Activated CD4-positive, alpha-beta T cell treated with anti-CD3 and anti-CD28 coated beads, Interleukin-10, Interleukin-2, amounts not matched to agents 100 ng/mL and 50 ng/mL, durations not matched to agents 16 hours and 8 hours (primary cell): Measurements from ENCODE around the gene SETDB2.

ENCODE experiments used
- DNase-seq: peaks from one replicate; pipeline ENCODE4 v3.0.0-alpha.2; 2020

SETDB2 gene

GRCh38 chr13:49476529-49476928, 32.5 kb downstream of the SETDB2 start:
- no peak for DNase-seq

GRCh38 chr13:49481788-49482187, 37.7 kb downstream of the SETDB2 start:
- no peak for DNase-seq

- DNase-seq: no peak
Observed at GRCh38 chr13:49488563-49488962, 44.5 kb downstream of the SETDB2 start.

GRCh38 chr13:49494645-49495044, 50.6 kb downstream of the SETDB2 start:
- DNase-seq: no peak

GRCh38 chr13:49495783-49496762, 52.0 kb downstream of the SETDB2 start, which contains the start of gene PHF11:
TSS of gene PHF11 (plus strand) at chr13:49495953. CDS start at chr13:49496002, 49 bp downstream.
- peak; percentile 95 for DNase-seq

GRCh38 chr13:49496837-49497236, 52.8 kb downstream of the SETDB2 start:
- DNase-seq: peak; percentile 71

GRCh38 chr13:49497272-49497671, 53.2 kb downstream of the SETDB2 start:
- no peak for DNase-seq

GRCh38 chr13:49498206-49498605, 54.1 kb downstream of the SETDB2 start:
- DNase-seq: peak; percentile 34

- peak; percentile 51 for DNase-seq
Observed at GRCh38 chr13:49499889-49500660, 56.0 kb downstream of the SETDB2 start.

GRCh38 chr13:49502954-49503353, 58.9 kb downstream of the SETDB2 start:
- DNase-seq: no peak

GRCh38 chr13:49503951-49504350, 59.9 kb downstream of the SETDB2 start:
- DNase-seq: no peak

- no peak for DNase-seq
Observed at GRCh38 chr13:49512578-49512977, 68.5 kb downstream of the SETDB2 start.

- no peak for DNase-seq
Observed at GRCh38 chr13:49516467-49516866, 72.4 kb downstream of the SETDB2 start.

- no peak for DNase-seq
Observed at GRCh38 chr13:49517461-49517860, 73.4 kb downstream of the SETDB2 start.

- DNase-seq: no peak
Observed at GRCh38 chr13:49521224-49521623, 77.2 kb downstream of the SETDB2 start.

GRCh38 chr13:49524740-49525501, 80.8 kb downstream of the SETDB2 start:
- DNase-seq: peak; percentile 23

GRCh38 chr13:49527123-49527522, 83.0 kb downstream of the SETDB2 start:
- no peak for DNase-seq

- DNase-seq: no peak
Observed at GRCh38 chr13:49528161-49528560, 84.1 kb downstream of the SETDB2 start.

GRCh38 chr13:49530457-49530856, 86.4 kb downstream of the SETDB2 start:
- DNase-seq: no peak

GRCh38 chr13:49532593-49532992, 88.5 kb downstream of the SETDB2 start:
- no peak for DNase-seq

- DNase-seq: no peak
Observed at GRCh38 chr13:49533011-49533410, 88.9 kb downstream of the SETDB2 start.

GRCh38 chr13:49533591-49534269, 89.7 kb downstream of the SETDB2 start:
- no peak for DNase-seq
